Hematopoietic multipotent progenitor cell (in vitro differentiated cells): ENCODE data around the gene ROBO2. TPM values are rescaled to one million over a fixed set of nuclear protein-coding genes. Genes with fewer than 3 reads are reported as not detected.

Experiments used
- DNase-seq, 3 donors: peaks; one replicate each; pipeline ENCODE4 v3.0.0-alpha.2; 2011 to 2015; ENCODE audit warnings: low read depth in 2 of 3, low spot score in 2 of 3
- total RNA-seq: library from RNA; depleted of rRNA; stranded (reverse); fragments of >200 nt; gene quantifications from one replicate; pipeline ENCODE4 v1.2.3, GENCODE V29; 2012

Gene ROBO2
- total RNA-seq, 1 donor, result under 0.01 TPM

DNA sequence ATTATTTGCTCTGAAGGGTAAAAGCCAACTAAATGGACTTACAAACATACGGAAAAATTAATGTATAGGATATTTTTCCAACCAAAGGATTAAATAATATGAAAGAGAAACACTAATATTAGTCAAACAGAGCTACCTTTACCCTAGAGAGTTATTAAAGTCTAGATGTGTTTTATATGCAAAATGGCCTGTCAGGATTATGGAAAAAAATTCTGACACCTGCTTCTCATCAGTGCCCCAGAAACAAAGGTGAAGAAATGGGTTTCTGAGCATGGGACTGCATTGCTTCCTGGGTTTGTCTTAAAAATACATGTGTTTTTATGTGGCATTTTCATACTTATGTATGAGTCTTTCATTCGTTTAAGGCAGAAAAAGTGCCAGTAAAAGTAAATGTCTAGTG, 148.3 kb downstream of the ROBO2 start:
- DNase-seq, result no peak

DNA sequence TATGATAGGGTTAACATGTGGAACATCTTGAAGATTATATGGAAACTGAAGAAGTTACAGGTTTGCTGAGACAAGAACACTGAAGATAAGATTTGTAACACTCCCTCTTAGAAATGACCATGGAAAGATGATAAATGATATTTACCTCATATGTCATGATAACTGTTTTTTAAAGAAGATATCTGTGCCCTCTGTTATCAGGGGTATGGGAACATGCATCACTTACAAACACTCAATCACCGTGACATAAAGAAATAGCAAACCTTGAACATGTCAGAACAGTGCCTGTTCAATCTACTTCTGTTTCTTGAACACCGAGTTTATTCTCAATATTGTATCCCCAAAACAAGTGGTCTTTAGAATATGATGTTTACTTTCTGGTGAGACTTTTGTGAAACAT, 149.4 kb downstream of the ROBO2 start:
- DNase-seq, result no peak

DNA sequence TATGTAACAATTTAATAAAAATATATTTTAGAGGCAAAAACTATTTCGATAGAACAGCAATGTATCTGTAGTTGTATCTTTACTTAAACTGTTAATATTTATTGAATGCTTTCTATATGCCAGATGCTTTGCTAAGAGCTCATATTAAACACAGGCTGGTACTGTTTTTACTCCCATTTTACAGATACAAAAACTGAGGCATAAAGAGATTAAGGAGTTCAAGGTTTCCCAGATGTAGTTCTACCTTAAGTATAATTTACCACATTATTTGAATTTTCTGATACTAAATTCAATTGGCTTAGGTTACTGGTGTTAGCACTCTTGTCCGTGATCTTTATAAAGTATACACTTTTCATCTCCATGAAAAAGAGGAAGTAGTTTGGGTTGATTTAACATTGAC, 149.8 kb downstream of the ROBO2 start:
- no peak for DNase-seq

DNA sequence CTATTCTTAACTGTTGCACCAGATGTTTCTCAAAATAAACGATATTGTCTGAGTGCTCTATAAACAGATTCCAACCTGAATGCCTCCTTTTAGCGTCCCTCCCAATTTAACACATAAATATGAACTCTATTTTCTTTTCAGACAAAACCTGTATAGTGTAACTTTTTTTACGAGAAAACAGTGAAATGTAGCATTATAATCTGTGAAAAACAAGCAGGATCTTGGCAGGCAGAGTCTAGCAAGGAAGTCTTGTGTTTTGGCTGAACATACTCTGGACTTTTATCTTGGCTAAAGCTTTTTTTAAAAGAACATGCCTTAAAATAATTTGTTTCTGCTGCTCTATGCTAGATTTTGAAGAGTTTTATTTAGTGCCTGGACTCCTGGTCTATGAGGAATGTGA, 150.5 kb downstream of the ROBO2 start:
- DNase-seq, result no peak

DNA sequence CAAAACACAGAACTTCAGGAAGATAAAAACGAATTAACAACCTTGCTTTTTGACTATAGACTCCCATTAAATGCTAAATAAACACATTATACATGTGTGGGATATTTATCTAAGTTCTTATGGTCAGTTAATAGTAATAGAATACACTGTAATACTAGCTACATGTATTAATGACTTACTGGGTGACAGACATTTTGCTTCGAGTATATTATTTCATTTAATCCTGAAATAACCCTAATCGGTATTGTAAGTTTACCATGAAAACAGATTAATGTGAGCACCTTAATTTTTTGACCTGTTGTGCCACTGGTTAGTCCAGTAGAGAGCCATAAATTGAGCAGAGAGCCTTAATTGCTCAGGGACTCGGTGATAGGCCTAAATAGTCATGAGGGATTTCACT, 151.1 kb downstream of the ROBO2 start:
- no peak for DNase-seq

DNA sequence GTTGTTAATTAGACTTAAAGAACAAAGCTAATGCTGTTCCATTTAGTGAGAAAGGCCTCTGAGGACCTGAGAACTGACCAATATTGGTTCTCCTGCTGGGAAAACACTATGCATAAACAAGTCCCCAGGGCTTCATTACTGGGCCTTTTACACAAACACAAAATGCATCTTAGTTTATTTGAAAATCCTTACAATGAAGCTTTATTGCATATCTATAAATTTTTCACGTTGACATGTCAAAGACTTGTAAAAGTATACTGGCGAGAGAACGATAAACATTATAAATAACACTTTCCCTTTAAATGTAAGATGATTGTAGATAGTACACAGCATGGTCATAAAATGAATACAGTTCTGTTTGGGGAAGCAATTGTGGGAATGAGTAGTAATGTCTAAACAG, 151.7 kb downstream of the ROBO2 start:
- DNase-seq, result no peak

DNA sequence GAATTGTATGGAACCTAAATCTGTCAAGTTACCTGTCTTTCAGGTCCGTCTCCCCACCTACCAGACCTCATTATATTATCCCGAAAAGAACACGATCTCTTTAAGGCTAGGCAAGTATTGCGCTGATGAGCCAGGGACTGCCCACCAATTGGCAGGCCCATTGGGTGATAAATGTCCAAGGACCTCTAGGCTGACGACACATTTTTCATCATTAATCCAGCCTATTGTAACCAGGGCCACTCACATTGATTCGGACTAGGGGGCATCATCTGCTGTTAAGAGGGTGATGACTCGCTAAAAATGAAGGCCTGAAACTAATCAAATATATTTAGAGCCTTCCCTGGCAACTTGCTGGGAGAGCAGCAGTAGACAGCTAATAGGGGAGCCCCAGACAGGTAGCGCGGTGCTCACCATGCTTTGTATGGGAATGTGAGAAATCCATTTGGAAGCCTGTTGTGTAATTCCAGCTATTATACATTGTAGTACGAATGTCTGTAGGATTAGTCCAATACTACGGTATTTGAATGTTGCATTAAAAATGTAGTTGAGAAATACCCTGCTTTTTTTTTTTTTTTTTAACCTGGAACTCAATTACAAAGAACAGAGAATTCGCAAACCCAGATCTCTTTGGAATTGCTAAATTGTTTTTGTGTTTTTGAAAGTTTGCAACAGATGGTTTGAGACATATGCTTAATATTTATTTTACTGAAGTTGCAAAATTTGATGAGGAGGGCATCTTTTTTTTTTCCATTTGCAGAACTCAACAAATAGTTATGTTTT, 156.1 kb downstream of the ROBO2 start:
- no peak for DNase-seq

DNA sequence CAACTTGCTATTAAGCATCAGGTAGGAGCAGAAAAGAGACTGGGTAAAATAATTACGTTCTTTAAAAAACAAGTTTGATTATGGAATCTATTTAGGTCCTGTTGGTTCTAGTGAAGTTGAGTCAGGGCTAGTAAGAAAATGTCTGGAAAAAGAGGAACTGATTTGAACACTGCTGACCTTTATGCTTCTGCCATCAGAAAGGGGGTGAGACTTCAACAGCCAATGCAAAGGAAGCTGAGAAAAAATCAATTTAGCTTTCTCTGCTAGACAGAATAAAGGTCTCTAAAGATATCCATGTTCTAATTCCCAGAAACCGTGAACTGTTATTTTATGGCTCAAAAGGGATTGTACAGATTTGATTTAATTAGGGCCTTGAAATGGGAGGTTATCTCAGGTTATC, 157.5 kb downstream of the ROBO2 start:
- no peak for DNase-seq

DNA sequence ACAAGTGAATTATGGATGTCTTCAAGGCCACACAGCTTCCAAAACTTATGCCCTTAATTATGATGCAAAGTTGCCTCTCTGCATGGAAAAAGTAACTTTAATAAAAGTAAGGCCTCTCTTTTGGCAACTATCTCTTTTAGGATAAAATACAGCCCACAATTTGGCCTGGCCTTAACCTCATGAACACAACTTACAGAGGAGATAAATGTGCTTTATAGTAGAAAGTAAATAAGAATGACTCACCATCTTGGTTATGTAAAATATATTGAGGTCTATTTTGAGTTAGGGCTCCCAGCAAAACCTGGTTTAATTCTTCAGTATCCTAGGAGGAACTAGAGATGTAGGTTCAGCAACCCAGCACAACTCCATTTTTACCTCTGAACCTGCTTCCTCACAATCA, 164.0 kb downstream of the ROBO2 start:
- DNase-seq, result no peak

DNA sequence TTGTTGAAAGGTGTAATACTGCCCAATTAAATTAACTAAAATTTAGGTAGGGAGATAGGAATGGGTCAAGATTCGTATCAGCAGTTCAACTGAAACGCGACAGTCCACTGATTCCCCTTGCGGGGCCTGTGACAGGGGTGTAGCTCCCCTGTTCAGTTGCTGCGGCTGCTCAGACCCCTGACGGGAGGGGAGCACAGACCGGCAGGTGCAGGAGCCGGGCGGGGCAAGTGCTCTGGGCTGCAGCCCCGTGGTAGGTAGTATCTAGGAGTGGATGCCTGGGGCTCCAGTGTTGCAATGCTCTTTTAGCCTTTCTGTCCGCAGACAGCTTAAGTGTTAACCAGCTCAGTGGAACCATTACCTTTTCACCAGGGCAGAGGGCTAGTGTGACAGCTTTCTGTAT, 164.9 kb downstream of the ROBO2 start:
- DNase-seq, result no peak

DNA sequence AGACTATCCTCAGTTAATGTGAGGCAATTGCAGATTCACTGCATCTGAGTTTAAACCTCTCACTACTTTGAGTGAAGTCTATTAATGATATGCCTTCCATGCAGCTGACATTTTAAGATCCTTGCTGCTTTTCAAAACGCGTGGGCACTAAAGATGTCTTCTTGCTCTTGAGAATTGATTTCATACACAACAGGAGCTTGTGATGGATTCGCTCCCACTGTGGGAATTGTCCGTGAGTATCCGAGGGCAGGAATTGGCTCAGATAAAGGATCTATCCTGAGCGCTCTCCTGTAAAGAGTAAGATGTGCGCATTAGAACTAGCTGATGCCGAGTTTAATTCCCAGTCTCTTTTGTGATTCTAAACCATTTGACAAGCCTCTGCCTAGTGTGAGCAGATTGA, 167.9 kb downstream of the ROBO2 start:
- DNase-seq, result no peak

DNA sequence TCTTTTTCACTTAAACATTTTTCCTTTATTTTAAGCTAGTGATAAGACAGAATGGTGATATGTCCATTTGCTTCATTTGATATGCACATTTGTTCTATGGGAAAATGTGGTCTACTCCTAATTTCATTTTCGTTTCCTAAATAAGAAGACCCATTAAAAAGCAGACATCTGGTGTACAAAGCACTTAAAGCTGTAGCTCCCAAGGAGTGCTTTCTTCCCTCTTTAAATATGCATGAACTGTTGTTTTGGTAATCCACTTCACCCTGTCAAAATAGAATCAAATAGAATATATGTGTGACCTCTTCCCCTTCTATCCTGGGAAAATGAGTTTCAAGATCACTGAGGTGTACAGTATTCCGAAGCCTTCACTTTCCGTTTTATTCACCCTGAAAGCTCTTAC, 182.8 kb downstream of the ROBO2 start:
- DNase-seq, result no peak

DNA sequence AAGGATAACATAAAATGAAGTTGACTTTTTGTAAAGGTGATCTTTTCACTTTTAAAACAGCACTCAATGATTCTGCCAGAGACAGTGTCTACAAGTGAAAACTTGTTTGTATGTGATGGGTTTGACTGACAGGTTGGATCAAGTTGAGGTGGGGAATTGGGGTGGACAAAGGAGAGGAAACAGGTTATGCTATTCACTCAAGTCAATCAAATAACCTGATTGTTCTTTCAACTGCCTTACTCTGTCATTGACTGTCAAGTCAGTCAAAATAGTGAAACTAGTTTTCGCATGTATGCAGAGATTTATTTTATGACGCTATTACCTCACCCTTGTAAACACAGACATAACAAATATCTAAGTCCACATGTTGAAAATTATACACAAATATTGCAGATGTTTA, 187.7 kb downstream of the ROBO2 start:
- DNase-seq, result no peak

DNA sequence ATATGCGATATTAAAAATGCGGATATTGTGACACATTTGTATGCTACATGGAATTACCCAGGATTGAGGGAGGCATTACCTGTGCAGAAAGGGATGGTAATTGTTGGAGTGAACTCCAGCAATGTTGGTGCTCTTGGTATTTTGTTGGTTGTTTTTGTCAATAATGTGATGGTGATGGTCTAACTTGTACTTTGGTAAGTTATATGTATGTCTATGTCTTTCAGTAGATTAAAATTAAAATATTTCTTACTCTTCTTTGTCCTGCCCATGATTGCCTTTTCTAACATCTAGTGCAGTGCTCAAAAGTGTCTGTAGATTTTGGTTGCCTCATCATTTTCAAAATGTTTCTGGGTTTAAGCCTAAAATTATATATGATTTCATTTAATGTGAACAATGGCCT, 192.7 kb downstream of the ROBO2 start:
- DNase-seq, result no peak

DNA sequence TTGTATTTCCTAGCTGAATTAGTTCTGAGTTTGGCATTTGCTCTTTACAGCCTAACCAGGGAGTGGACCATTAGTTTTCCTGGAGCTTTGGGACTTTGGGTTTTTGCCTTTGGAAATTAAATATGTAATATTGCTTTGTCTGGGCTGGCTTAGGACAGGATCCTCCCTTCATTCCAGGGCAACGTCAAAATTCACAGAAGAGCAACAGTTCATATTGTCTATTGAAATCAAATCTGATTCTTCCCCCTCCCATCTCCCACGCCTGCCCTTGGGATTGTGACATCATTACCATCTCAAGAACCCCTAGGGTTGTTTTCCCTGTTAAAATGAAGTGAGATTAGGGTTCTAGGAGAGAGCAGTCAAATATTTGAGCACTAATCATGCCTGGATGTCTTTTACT, 194.1 kb downstream of the ROBO2 start:
- no peak for DNase-seq

DNA sequence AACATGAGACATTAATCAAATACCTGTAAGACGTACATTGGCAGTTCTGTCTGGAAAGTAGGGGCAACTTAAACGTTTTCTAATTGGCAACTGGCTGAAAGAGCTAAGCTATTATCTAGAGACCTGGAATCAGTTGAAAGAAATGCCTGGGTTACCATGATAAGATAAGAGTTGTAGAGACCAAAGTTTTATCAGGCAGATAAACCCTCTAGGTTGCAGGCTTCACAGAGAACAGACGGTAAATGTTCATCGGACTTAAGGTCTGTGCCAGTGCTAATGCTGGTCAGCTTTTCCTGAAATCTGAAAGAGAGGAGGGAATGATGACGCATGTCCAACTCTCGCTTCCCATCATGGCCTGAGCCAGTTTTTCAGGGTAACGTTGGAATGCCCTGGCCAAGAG, 196.2 kb downstream of the ROBO2 start:
- DNase-seq, result no peak

DNA sequence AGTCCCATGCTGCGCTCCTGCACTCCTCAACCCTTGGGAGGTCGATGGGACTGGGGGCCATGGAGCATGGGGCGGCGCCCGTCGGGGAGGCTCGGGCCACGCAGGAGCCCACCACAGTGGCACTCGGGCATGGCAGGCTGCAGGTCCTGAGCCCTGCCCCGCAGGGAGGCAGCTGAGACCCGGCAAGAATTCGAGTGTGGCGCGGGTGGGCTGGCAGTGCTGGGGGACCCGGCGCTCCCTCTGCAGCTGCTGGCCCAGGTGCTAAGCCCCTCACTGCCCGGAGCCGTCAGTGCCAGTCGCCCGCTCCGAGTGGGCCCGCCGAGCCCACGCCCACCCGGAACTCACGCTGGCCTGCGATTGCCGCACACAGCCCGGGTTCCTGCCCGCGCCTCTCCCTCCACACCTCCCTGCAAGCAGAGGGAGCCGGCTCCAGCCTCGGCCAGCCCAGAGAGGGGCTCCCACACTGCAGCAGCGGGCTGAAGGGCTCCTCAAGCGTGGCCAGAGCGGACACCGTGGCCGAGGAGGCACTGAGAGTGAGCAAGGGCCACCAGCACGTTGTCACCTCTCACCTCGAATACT, 200.3 kb downstream of the ROBO2 start:
- DNase-seq, result no peak

DNA sequence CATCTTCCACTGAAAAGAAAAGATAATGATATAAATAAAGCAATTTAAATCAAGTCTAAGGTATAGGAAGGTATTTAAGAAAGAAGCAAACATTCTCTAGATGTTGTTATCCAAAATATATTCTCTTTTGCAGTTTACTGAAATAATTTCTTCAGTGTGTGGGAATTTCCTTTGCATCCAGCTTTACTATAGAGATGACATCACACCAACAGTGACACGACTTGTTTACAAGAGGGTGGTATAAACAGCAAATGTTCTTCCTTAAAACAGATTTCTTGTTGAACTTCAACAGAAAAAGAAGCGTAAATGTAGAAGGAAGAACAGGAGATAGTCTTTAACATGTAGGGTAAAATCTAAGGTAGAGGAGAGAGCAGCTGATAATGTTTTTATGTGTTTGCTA, 202.5 kb downstream of the ROBO2 start:
- no peak for DNase-seq

DNA sequence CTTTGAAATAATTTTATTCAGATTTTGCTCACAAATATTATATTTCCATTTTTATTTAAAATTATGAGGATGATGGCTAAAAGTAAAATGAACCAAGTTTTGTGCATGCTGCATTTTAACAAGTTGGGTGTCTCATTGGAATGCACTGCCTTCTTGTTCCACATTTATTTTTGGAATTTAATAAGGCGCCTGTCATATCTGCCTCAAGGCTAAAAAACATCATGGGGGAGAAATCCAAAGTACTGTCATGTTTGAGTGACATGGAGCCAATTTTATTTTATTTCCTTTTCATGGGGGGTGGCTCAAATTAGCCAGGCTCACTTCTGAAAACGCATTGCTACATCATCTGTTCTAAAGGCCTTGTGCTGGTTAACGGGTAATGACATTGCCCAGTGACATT, 205.1 kb downstream of the ROBO2 start:
- no peak for DNase-seq

DNA sequence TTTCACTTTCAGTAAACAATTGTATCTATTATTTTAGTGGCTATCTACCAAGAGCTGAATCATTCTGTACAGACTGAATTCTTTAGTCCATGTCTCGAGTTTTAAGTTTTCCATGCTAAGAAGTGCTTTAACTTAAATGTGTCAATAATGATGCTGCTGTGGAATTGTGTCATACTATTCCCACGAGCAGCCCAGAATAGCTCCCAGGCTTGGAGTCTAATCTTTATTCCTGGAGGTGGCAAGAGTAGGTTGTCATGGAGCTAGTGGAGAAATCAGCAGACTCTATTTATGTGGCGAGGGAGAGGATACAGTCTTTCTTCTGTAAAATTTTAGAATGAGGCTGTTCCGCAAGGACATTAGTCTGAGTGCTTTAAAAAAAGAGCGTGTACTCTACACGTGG, 207.2 kb downstream of the ROBO2 start:
- DNase-seq, result no peak

DNA sequence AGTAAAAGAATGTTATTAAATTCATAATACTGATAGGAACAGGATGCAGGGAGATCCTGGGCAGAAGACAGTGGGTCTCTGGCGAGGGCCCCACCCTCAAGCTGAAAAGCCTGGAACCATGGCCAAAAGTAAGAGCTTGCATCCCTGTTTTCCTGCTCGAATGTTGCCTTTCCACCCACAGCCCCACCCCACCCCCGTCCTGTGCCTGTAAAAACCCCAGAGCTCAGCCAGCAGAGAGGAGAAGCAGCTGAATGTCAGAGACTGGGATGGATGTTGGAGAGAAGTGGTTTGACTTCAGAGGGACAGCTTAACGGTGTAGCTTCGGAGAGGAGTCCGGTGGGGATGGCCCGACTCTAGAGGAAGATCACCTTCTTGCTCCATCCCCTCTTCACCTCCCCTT, 207.9 kb downstream of the ROBO2 start:
- DNase-seq, result no peak

DNA sequence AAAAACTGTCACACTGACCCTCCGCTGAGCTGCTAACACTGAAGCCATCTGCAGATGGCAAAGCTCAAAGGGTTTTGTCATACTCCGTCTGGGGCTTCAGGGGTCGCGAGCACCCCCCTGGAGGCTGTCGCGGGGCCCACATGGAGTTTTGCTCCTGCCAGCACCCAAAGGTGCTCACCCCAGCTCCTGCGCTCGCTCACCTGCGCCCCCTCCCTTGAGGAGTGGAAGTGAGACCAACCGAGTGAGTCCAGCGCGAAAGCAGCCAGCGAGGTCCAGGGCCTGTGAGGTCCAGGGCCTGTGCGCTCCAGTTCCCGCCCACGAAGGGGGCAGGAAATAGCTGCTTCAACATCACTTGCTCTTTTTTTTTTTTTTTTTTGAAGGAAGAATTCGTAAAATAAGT, 208.5 kb downstream of the ROBO2 start:
- DNase-seq, result no peak

DNA sequence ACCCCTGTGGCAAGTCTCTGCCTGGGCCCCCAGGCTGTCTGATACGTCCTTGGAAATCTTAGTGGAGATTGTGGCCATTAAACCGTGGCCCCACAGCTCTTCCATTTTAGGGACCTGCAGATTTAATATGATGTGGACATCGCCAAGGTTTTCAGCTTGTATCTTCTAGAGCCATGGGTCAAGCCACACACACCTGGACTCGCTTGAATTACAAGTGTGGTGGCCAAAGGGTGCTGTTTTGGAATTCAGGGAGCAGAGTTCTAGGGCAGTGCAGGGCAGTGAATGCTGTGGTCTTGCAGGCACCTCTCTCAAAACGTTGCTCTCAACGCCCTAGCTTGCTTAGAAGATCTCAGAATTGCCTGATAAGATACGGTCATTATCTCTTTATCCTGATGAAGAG, 211.2 kb downstream of the ROBO2 start:
- DNase-seq, result no peak
